ENCODE measurements around the gene ZNRF1. TPM values are rescaled to one million over a fixed set of nuclear protein-coding genes. Genes with fewer than 3 reads are reported as not detected.

ZNRF1 gene
- total RNA-seq, 1 donor: 19.9 TPM

GRCh38 chr16:75080205-75081029 is 81.6 kb downstream of the ZNRF1 start:
- Histone ChIP-seq H3K27me3 (ENCODE audit: insufficient read depth, low read length) (no peaks in the 10 kb centered on the region), H3K4me1 (ENCODE audit: insufficient read depth, low read length) (peaks cover 12% of the 10 kb centered on the region), H4K20me1 (ENCODE audit: insufficient read depth, low read length) (peaks cover 26% of the 10 kb centered on the region), H3K27ac (ENCODE audit: low read depth, low read length) (no peak overlapping the region), H3K9me3 (ENCODE audit: low read depth, low read length) (no peaks in the 10 kb centered on the region), H3K79me2 (ENCODE audit: insufficient read depth, low read length) (peaks cover 48% of the 10 kb centered on the region), H3K4me2 (ENCODE audit: insufficient read depth, low read length) (no peak overlapping the region), H3K4me3 (ENCODE audit: insufficient read depth, low read length) (no peak overlapping the region), H2AFZ (ENCODE audit: low read length) (no peak overlapping the region), H3K36me3 (ENCODE audit: insufficient read depth, low read length) (no peaks in the 10 kb centered on the region)
- TF ChIP-seq CTCF (IDR thresholded peaks at IDR 0.05; ENCODE audit: extremely low read depth, low read depth, low read length): no peak
- DNase-seq (ENCODE audit: insufficient read length, low spot score, missing footprints): peak; percentile 95

- TF ChIP-seq CTCF (IDR thresholded peaks at IDR 0.05; ENCODE audit: extremely low read depth, low read depth, low read length): no peak
- no peak overlapping the region for H3K4me3 ChIP-seq (ENCODE audit: insufficient read depth, low read length)
- H3K79me2 ChIP-seq (ENCODE audit: insufficient read depth, low read length): peaks cover 43% of the 10 kb centered on the region
- peaks cover 12% of the 10 kb centered on the region for H3K4me1 ChIP-seq (ENCODE audit: insufficient read depth, low read length)
- H3K9me3 ChIP-seq (ENCODE audit: low read depth, low read length): no peaks in the 10 kb centered on the region
- H4K20me1 ChIP-seq (ENCODE audit: insufficient read depth, low read length): peaks cover 28% of the 10 kb centered on the region
- H3K27me3 ChIP-seq (ENCODE audit: insufficient read depth, low read length): no peaks in the 10 kb centered on the region
- no peak overlapping the region for H2AFZ ChIP-seq (ENCODE audit: low read length)
- H3K4me2 ChIP-seq (ENCODE audit: insufficient read depth, low read length): no peak overlapping the region
- no peaks in the 10 kb centered on the region for H3K36me3 ChIP-seq (ENCODE audit: insufficient read depth, low read length)
- no peak overlapping the region for H3K27ac ChIP-seq (ENCODE audit: low read depth, low read length)
- no peak for DNase-seq (ENCODE audit: insufficient read length, low spot score, missing footprints)
These were observed 82.5 kb downstream of the ZNRF1 start for GRCh38 chr16:75081179-75081859.

GRCh38 chr16:75083813-75084212 is 85.0 kb downstream of the ZNRF1 start:
- peaks cover 50% of the 10 kb centered on the region for H3K79me2 ChIP-seq (ENCODE audit: insufficient read depth, low read length)
- H3K4me3 ChIP-seq (ENCODE audit: insufficient read depth, low read length): no peak overlapping the region
- DNase-seq (ENCODE audit: insufficient read length, low spot score, missing footprints): no peak
- H3K27ac ChIP-seq (ENCODE audit: low read depth, low read length): no peak overlapping the region
- no peaks in the 10 kb centered on the region for H3K36me3 ChIP-seq (ENCODE audit: insufficient read depth, low read length)
- no peak overlapping the region for H2AFZ ChIP-seq (ENCODE audit: low read length)
- no peaks in the 10 kb centered on the region for H3K27me3 ChIP-seq (ENCODE audit: insufficient read depth, low read length)
- H3K4me1 ChIP-seq (ENCODE audit: insufficient read depth, low read length): peaks cover 10% of the 10 kb centered on the region
- H3K4me2 ChIP-seq (ENCODE audit: insufficient read depth, low read length): no peak overlapping the region
- TF ChIP-seq CTCF (IDR thresholded peaks at IDR 0.05; ENCODE audit: extremely low read depth, low read depth, low read length): no peak
- no peaks in the 10 kb centered on the region for H3K9me3 ChIP-seq (ENCODE audit: low read depth, low read length)
- peaks cover 43% of the 10 kb centered on the region for H4K20me1 ChIP-seq (ENCODE audit: insufficient read depth, low read length)

- DNase-seq (ENCODE audit: insufficient read length, low spot score, missing footprints): no peak
- H3K27me3 ChIP-seq (ENCODE audit: insufficient read depth, low read length): no peaks in the 10 kb centered on the region
- H3K27ac ChIP-seq (ENCODE audit: low read depth, low read length): no peak overlapping the region
- H3K79me2 ChIP-seq (ENCODE audit: insufficient read depth, low read length): peaks cover 58% of the 10 kb centered on the region
- peaks cover 59% of the 10 kb centered on the region for H4K20me1 ChIP-seq (ENCODE audit: insufficient read depth, low read length)
- no peaks in the 10 kb centered on the region for H3K9me3 ChIP-seq (ENCODE audit: low read depth, low read length)
- H2AFZ ChIP-seq (ENCODE audit: low read length): no peak overlapping the region
- no peak overlapping the region for H3K4me3 ChIP-seq (ENCODE audit: insufficient read depth, low read length)
- TF ChIP-seq CTCF (IDR thresholded peaks at IDR 0.05; ENCODE audit: extremely low read depth, low read depth, low read length): no peak
- peaks cover under 1% of the 10 kb centered on the region for H3K4me1 ChIP-seq (ENCODE audit: insufficient read depth, low read length)
- H3K36me3 ChIP-seq (ENCODE audit: insufficient read depth, low read length): no peaks in the 10 kb centered on the region
- H3K4me2 ChIP-seq (ENCODE audit: insufficient read depth, low read length): no peak overlapping the region
These were observed 86.7 kb downstream of the ZNRF1 start for GRCh38 chr16:75085556-75085955.
